ENCODE measurements around the gene SEH1L. TPM values are rescaled to one million over a fixed set of nuclear protein-coding genes. Genes with fewer than 3 reads are reported as not detected.
A peak's percentile ranks its signal among the peaks of the same experiment; 100 is the strongest.

Gene SEH1L
- total RNA-seq, 1 donor from 2014 or later, result 39.4 TPM

DNA sequence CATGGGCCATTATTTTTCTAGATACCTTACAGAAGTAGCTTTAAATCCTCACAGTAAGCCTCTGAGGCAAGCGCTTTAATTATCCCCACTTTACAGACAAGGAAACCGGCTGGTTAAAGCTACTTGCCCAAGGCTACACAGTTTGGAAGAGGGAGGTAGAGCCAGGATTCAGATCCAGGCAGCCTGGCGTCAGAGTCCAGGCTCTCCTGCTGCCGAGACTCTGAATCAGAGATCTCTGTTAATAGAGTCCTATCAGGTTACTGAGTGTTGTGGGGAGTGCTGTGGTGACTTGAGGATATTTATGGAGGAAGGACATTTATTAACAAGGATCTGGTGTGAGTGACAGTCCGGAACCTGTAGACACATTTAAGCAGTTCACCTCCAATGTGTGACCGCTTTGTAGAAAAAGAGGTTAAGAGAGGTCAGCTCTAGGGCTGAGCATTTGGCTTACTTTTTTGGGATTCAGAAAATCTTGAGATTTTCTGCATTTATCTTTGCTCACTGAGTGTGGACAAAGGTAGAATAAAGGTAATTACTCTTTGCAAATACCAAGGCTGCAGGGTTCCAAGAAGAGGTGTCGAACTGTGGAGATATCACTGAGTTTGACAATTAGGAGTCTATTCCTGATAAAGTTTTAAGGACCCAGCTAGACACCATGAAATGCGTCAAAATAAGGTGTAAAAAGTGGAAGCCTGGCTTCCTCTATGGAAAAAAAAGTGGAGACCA lies 41.7 kb downstream of the SEH1L start:
- H3K27me3 ChIP-seq (ENCODE audit: control insufficient read depth, insufficient read depth, low read length), result no peaks in the 10 kb centered on the region
- no peak overlapping the region for H3K4me3 ChIP-seq (ENCODE audit: low read depth, low read length)
- no peaks in the 10 kb centered on the region for H3K36me3 ChIP-seq (ENCODE audit: control insufficient read depth, insufficient read depth, low read length)
- TF ChIP-seq, protein P1, sequence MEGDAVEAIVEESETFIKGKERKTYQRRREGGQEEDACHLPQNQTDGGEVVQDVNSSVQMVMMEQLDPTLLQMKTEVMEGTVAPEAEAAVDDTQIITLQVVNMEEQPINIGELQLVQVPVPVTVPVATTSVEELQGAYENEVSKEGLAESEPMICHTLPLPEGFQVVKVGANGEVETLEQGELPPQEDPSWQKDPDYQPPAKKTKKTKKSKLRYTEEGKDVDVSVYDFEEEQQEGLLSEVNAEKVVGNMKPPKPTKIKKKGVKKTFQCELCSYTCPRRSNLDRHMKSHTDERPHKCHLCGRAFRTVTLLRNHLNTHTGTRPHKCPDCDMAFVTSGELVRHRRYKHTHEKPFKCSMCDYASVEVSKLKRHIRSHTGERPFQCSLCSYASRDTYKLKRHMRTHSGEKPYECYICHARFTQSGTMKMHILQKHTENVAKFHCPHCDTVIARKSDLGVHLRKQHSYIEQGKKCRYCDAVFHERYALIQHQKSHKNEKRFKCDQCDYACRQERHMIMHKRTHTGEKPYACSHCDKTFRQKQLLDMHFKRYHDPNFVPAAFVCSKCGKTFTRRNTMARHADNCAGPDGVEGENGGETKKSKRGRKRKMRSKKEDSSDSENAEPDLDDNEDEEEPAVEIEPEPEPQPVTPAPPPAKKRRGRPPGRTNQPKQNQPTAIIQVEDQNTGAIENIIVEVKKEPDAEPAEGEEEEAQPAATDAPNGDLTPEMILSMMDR (IDR thresholded peaks at IDR 0.05; ENCODE audit: insufficient read depth, low read length, poor library complexity, severe bottlenecking), result no peak
- DNase-seq (ENCODE audit: low read depth), result no peak

DNA sequence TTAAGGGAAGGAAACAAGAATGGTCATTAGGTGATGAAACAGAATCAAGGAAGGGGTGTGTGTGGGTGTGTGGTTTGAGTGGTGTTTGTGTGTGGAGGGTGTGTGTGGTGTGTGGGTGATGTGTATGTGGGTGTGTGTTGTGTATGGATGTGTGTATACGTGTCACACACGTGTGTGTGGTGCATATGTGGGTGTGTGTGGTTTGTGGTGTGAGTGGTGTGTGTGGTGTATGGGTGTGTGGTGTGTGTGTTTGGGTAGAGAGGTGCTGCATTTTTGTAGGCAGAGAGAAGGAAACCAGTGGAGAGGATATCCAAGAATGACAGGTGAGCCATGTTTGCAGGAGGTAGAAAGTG lies 42.3 kb downstream of the SEH1L start:
- peak overlapping the region; percentile 86 for H3K4me3 ChIP-seq (ENCODE audit: low read depth, low read length)

DNA sequence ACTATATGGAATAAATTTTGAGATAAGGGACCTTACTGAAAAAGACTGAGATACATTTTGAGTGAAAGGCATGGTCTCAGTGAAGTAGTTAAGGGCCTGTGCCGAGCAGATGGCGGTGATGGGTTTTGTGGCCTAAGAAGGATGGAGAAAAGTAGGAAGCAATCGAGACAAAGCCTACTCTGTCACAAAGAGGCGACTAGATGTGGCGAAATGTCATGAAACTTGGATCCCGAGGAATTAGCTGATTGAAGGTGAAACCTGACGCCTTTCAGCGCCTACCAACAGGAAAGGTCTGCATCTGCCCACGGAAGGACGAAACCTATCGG lies 42.8 kb downstream of the SEH1L start:
- no peak for DNase-seq (ENCODE audit: low read depth)
- Histone ChIP-seq H3K36me3 (ENCODE audit: control insufficient read depth, insufficient read depth, low read length) (no peaks in the 10 kb centered on the region), H3K27me3 (ENCODE audit: control insufficient read depth, insufficient read depth, low read length) (no peaks in the 10 kb centered on the region), H3K4me3 (ENCODE audit: low read depth, low read length) (peak overlapping the region; percentile 86)
- TF ChIP-seq, protein P1 (IDR thresholded peaks at IDR 0.05; ENCODE audit: insufficient read depth, low read length, poor library complexity, severe bottlenecking), result no peak

More for the DNA sequence above, 42.3 kb downstream of the SEH1L start:
- no peak for DNase-seq (ENCODE audit: low read depth)
- TF ChIP-seq, protein P1 (IDR thresholded peaks at IDR 0.05; ENCODE audit: insufficient read depth, low read length, poor library complexity, severe bottlenecking), result no peak
- Histone ChIP-seq H3K36me3 (ENCODE audit: control insufficient read depth, insufficient read depth, low read length) (no peaks in the 10 kb centered on the region), H3K27me3 (ENCODE audit: control insufficient read depth, insufficient read depth, low read length) (no peaks in the 10 kb centered on the region)

DNA sequence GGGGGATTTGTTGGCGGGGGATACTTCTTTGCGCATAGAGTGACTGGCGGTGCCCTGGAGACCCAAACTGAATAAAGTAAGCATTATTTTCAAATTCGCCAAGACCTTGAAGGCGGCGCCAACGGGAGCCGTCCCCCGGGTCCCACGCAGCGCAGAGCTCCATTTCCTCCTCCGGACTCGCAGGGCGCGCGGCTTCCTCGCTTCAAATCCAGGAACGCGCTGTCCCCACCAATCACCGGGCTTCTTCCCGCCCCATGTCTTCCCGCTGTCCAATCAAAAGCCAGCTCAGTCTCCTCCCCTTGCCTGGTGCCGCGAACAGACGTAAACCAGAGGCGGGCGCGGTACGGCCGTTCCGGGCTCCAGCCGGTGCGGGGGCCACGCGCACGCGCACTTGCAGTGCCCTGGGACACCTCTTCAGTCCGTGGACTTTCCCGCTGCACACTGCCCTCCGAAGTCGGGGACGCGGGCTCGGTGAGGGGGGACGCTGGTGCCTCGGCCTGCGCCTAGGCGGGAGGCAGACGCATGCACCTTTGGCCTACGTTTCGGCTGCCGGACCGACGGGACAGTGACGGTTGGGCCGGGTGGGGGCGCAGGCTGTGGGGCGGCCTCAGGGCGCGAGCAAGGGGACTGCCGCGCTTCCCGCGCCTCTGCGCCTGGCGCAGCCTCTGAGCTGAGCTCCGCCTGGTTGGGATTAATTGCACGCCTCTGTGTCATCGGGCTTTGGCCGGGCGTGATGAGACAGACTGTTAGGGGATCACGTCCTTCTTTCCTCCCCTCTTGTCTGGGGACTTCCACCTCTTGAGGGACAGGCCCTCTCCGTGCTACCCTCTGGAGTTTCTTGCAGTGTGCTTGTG lies 43.4 kb downstream of the SEH1L start, which contains the start of gene CEP192:
CEP192 (plus strand) TSS at position 396 of the 854 bp plus-strand sequence. CDS start 8,063 bp downstream, outside the sequence.
- H3K36me3 ChIP-seq (ENCODE audit: control insufficient read depth, insufficient read depth, low read length), result no peaks in the 10 kb centered on the region
- peak; percentile 89 for DNase-seq (ENCODE audit: low read depth)
- TF ChIP-seq, protein P1 (IDR thresholded peaks at IDR 0.05; ENCODE audit: insufficient read depth, low read length, poor library complexity, severe bottlenecking), result no peak
- peak within 1 kb of the TSS; percentile 86 for H3K4me3 ChIP-seq (ENCODE audit: low read depth, low read length)
- no peaks in the 10 kb centered on the region for H3K27me3 ChIP-seq (ENCODE audit: control insufficient read depth, insufficient read depth, low read length)

DNA sequence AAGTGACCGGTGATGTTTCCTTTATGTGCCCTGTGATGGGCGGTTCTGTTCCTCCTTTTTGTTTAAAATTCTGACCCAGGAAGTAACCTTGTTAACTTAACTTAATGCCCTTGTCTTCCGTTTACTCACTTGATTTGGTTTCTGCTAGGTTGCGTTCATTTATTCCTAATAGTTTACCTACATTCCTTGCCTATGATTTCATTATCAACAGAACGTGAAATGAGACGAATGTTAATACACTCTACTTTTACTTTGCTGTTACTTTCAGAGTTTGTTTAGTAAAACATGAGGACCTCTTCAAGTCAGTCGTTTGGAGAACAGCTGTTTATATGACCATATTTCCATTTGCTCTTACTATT lies 44.0 kb downstream of the SEH1L start:
- TF ChIP-seq, protein P1 (IDR thresholded peaks at IDR 0.05; ENCODE audit: insufficient read depth, low read length, poor library complexity, severe bottlenecking), result no peak
- Histone ChIP-seq H3K4me3 (ENCODE audit: low read depth, low read length) (peak overlapping the region; percentile 86), H3K36me3 (ENCODE audit: control insufficient read depth, insufficient read depth, low read length) (no peaks in the 10 kb centered on the region), H3K27me3 (ENCODE audit: control insufficient read depth, insufficient read depth, low read length) (no peaks in the 10 kb centered on the region)
- DNase-seq (ENCODE audit: low read depth), result no peak

All from kidney epithelial cell (primary cell).